HEK293 (cell line): Measurements from ENCODE around the gene ACAP3.

ENCODE experiments used
- MEIS1 ChIP-seq: sonication (generic); formaldehyde crosslinking; IDR thresholded peaks from 2 replicates; pipeline ENCODE4 v1.8.1; 2022; ENCODE audit warnings: missing genetic modification reagents, mild to moderate bottlenecking, borderline replicate concordance
- ZNF114 ChIP-seq: fragments of 450-650 bp; formaldehyde crosslinking; IDR thresholded peaks from 2 replicates; pipeline ENCODE4 v1.5.0; 2017; ENCODE audit warnings: missing biosample characterization, missing genetic modification characterization
- ZNF140 ChIP-seq: fragments of 450-650 bp; formaldehyde crosslinking; IDR thresholded peaks from 2 replicates; pipeline ENCODE4 v1.5.1; 2016; ENCODE audit warnings: missing biosample characterization, missing genetic modification characterization
- ZNF561 ChIP-seq: fragments of 450-650 bp; IDR thresholded peaks from 2 replicates; pipeline ENCODE4 v1.5.1; 2018; ENCODE audit warnings: missing biosample characterization, missing genetic modification characterization, borderline replicate concordance
- ZNF658 ChIP-seq: fragments of 450-650 bp; formaldehyde crosslinking; IDR thresholded peaks from 2 replicates; pipeline ENCODE4; 2016; ENCODE audit warnings: missing biosample characterization, missing genetic modification characterization
- TF ChIP-seq, protein P1 (sequence below): fragments of 450-650 bp; formaldehyde crosslinking; optimal IDR thresholded peaks from 2 replicates; pipeline ENCODE3; 2016; ENCODE audit warnings: missing biosample characterization, mild to moderate bottlenecking, missing genetic modification characterization
- TF ChIP-seq, protein P2 (sequence below): fragments of 450-650 bp; formaldehyde crosslinking; IDR thresholded peaks from 2 replicates; pipeline ENCODE4 v1.5.1; 2016; ENCODE audit warnings: missing biosample characterization, missing genetic modification characterization
- TF ChIP-seq, protein P3 (sequence below): fragments of 450-650 bp; formaldehyde crosslinking; IDR thresholded peaks from 2 replicates; pipeline ENCODE4 v1.5.1; 2017; ENCODE audit warnings: missing biosample characterization, missing genetic modification characterization

DNA sequence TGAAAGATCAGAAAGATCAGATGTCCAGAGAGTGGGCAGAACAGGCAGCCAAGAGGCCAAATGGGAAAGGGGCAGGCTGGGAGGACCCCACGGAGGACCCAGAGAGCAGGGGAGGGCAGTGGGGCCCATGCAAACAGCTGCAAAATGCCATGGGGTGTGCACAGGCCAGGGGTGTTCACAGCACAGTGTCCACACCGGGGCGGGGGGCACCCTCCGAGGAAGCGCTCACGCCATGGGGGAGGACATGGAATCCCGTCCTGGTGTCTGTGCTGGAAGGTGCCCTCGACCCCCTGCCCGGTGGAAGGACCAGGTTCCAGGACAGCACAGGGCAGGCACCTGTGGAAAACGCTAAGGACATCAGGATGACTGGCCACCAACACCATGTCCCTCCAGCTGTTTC, 15.2 kb upstream of the ACAP3 start:
- TF ChIP-seq ZNF114 (tag by site-specific recombination) (no peak), ZNF561 (tag by site-specific recombination) (no peak), ZNF658 (tag by site-specific recombination) (no peak), MEIS1 (CRISPR knock-in tag) (no peak), ZNF140 (no peak)
- TF ChIP-seq, protein P1, sequence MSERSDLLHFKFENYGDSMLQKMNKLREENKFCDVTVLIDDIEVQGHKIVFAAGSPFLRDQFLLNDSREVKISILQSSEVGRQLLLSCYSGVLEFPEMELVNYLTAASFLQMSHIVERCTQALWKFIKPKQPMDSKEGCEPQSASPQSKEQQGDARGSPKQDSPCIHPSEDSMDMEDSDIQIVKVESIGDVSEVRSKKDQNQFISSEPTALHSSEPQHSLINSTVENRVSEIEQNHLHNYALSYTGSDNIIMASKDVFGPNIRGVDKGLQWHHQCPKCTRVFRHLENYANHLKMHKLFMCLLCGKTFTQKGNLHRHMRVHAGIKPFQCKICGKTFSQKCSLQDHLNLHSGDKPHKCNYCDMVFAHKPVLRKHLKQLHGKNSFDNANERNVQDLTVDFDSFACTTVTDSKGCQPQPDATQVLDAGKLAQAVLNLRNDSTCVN (tag by site-specific recombination): no peak
- TF ChIP-seq, protein P2, sequence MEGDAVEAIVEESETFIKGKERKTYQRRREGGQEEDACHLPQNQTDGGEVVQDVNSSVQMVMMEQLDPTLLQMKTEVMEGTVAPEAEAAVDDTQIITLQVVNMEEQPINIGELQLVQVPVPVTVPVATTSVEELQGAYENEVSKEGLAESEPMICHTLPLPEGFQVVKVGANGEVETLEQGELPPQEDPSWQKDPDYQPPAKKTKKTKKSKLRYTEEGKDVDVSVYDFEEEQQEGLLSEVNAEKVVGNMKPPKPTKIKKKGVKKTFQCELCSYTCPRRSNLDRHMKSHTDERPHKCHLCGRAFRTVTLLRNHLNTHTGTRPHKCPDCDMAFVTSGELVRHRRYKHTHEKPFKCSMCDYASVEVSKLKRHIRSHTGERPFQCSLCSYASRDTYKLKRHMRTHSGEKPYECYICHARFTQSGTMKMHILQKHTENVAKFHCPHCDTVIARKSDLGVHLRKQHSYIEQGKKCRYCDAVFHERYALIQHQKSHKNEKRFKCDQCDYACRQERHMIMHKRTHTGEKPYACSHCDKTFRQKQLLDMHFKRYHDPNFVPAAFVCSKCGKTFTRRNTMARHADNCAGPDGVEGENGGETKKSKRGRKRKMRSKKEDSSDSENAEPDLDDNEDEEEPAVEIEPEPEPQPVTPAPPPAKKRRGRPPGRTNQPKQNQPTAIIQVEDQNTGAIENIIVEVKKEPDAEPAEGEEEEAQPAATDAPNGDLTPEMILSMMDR: no peak
- TF ChIP-seq, protein P3, sequence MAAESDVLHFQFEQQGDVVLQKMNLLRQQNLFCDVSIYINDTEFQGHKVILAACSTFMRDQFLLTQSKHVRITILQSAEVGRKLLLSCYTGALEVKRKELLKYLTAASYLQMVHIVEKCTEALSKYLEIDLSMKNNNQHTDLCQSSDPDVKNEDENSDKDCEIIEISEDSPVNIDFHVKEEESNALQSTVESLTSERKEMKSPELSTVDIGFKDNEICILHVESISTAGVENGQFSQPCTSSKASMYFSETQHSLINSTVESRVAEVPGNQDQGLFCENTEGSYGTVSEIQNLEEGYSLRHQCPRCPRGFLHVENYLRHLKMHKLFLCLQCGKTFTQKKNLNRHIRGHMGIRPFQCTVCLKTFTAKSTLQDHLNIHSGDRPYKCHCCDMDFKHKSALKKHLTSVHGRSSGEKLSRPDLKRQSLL (tag by site-specific recombination): no peak
